Measurements from ENCODE around the gene FBXW7. TPM values are rescaled to one million over a fixed set of nuclear protein-coding genes. Genes with fewer than 3 reads are reported as not detected.
A peak's percentile ranks its signal among the peaks of the same experiment; 100 is the strongest.

The FBXW7 gene
- total RNA-seq, 3 donors from 2014 or later (not counting 1 experiment from before 2014, with no cell fraction given), result 172 to 202 (median 175) TPM

- H3K4me1 Mint-ChIP-seq, result peaks cover 67 to 81% of the 10 kb centered on the region in 2 donors
- H3K36me3 ChIP-seq (ENCODE audit: control insufficient read depth, insufficient read depth, low read length), result peaks cover 4% of the 10 kb centered on the region
- peak overlapping the region; percentile 68 to 87 for H3K27ac Mint-ChIP-seq
- intact Hi-C loops (cut with micrococcal nuclease), result no loop called here
- 58% methylated on average over 1 of the region's 3 CpGs for WGBS (ENCODE audit: insufficient coverage)
- ATAC-seq (peak; percentile 89 to 95 (median 90)), DNase-seq (peak in 1 of 2 donors; percentile 38)
- no peaks in the 10 kb centered on the region for H3K9me3 Mint-ChIP-seq
- TF ChIP-seq, protein P1, sequence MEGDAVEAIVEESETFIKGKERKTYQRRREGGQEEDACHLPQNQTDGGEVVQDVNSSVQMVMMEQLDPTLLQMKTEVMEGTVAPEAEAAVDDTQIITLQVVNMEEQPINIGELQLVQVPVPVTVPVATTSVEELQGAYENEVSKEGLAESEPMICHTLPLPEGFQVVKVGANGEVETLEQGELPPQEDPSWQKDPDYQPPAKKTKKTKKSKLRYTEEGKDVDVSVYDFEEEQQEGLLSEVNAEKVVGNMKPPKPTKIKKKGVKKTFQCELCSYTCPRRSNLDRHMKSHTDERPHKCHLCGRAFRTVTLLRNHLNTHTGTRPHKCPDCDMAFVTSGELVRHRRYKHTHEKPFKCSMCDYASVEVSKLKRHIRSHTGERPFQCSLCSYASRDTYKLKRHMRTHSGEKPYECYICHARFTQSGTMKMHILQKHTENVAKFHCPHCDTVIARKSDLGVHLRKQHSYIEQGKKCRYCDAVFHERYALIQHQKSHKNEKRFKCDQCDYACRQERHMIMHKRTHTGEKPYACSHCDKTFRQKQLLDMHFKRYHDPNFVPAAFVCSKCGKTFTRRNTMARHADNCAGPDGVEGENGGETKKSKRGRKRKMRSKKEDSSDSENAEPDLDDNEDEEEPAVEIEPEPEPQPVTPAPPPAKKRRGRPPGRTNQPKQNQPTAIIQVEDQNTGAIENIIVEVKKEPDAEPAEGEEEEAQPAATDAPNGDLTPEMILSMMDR (IDR thresholded peaks at IDR 0.05), result no peak
- no peaks in the 10 kb centered on the region for H3K36me3 Mint-ChIP-seq
- peaks cover 3% of the 10 kb centered on the region for H3K4me1 ChIP-seq (ENCODE audit: control insufficient read depth, insufficient read depth, low read length)
- no peak overlapping the region for H3K27ac ChIP-seq (ENCODE audit: low read length)
- H3K27me3 Mint-ChIP-seq (ENCODE audit: low read depth in 2 of 2), result no peaks in the 10 kb centered on the region
- no peaks in the 10 kb centered on the region for H3K9me3 ChIP-seq (ENCODE audit: control insufficient read depth, insufficient read depth, low read length)
- no peak overlapping the region for H3K4me3 ChIP-seq (ENCODE audit: low read length)
- H3K4me3 Mint-ChIP-seq, result peak overlapping the region; percentile 84
- no peaks in the 10 kb centered on the region for H3K27me3 ChIP-seq (ENCODE audit: control insufficient read depth, insufficient read depth, low read length)
Observed at GRCh38 chr4:152524427-152524826, 11.5 kb downstream of the FBXW7 start.

DNA sequence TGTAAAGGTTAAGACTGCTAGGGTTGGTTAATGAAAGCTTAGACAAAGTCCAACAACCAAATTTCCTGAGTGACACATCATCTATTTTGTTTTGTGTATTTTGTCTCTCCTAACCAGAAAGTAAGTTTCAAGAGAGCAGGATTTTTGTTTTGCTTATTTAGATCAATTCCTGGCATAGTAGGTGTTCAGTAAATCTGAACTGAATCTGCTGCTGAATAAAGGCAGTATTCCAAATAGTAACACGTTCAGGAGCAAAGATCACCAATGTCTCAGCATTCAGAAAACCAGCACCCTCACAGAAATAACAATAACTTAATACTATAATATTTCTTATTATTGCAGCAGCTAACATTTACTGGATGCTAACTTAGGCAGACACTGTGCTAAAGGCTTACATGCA lies 12.2 kb downstream of the FBXW7 start:
- H3K27me3 ChIP-seq (ENCODE audit: control insufficient read depth, insufficient read depth, low read length), result no peaks in the 10 kb centered on the region
- H3K4me3 Mint-ChIP-seq, result peak overlapping the region; percentile 84
- no peak for DNase-seq
- H3K4me1 ChIP-seq (ENCODE audit: control insufficient read depth, insufficient read depth, low read length), result peaks cover 3% of the 10 kb centered on the region
- TF ChIP-seq, protein P1 (IDR thresholded peaks at IDR 0.05), result no peak
- intact Hi-C loops (cut with micrococcal nuclease), result loop anchor here (2.0 kb wide), 1 partner anchor 13 kb away; the partner anchor contains the start of gene FBXW7
- H3K36me3 ChIP-seq (ENCODE audit: control insufficient read depth, insufficient read depth, low read length), result peaks cover 2% of the 10 kb centered on the region
- ATAC-seq, result peak in 2 of 3 donors; percentile 6 to 8
- H3K9me3 ChIP-seq (ENCODE audit: control insufficient read depth, insufficient read depth, low read length), result no peaks in the 10 kb centered on the region
- H3K4me3 ChIP-seq (ENCODE audit: low read length), result no peak overlapping the region
- H3K9me3 Mint-ChIP-seq, result no peaks in the 10 kb centered on the region
- 78% methylated on average over 1 of the region's 1 CpG for WGBS (ENCODE audit: insufficient coverage)
- H3K27ac ChIP-seq (ENCODE audit: low read length), result no peak overlapping the region
- peak overlapping the region; percentile 68 to 87 for H3K27ac Mint-ChIP-seq
- peaks cover 69 to 82% of the 10 kb centered on the region in 2 donors for H3K4me1 Mint-ChIP-seq
- no peaks in the 10 kb centered on the region for H3K27me3 Mint-ChIP-seq (ENCODE audit: low read depth in 2 of 2)
- H3K36me3 Mint-ChIP-seq, result no peaks in the 10 kb centered on the region

GRCh38 chr4:152522754-152523153 lies 13.1 kb downstream of the FBXW7 start:
- TF ChIP-seq, protein P1 (IDR thresholded peaks at IDR 0.05), result no peak
- Mint-ChIP-seq H3K4me3 (peak overlapping the region; percentile 67), H3K27me3 (ENCODE audit: low read depth in 2 of 2) (no peaks in the 10 kb centered on the region), H3K4me1 (peaks cover 69 to 74% of the 10 kb centered on the region in 2 donors), H3K9me3 (no peaks in the 10 kb centered on the region), H3K27ac (peak overlapping the region; percentile 56 to 68), H3K36me3 (no peaks in the 10 kb centered on the region)
- 100% methylated on average over 1 of the region's 2 CpGs for WGBS (ENCODE audit: insufficient coverage)
- Histone ChIP-seq H3K36me3 (ENCODE audit: control insufficient read depth, insufficient read depth, low read length) (peaks cover 2% of the 10 kb centered on the region), H3K4me1 (ENCODE audit: control insufficient read depth, insufficient read depth, low read length) (peaks cover 3% of the 10 kb centered on the region), H3K9me3 (ENCODE audit: control insufficient read depth, insufficient read depth, low read length) (no peaks in the 10 kb centered on the region), H3K4me3 (ENCODE audit: low read length) (no peak overlapping the region), H3K27me3 (ENCODE audit: control insufficient read depth, insufficient read depth, low read length) (no peaks in the 10 kb centered on the region), H3K27ac (ENCODE audit: low read length) (no peak overlapping the region)
- intact Hi-C loops (cut with micrococcal nuclease), result loop anchor here (2.0 kb wide), 1 partner anchor 14 kb away; the partner anchor contains the start of gene FBXW7
- no peak for DNase-seq
- no peak for ATAC-seq

DNA sequence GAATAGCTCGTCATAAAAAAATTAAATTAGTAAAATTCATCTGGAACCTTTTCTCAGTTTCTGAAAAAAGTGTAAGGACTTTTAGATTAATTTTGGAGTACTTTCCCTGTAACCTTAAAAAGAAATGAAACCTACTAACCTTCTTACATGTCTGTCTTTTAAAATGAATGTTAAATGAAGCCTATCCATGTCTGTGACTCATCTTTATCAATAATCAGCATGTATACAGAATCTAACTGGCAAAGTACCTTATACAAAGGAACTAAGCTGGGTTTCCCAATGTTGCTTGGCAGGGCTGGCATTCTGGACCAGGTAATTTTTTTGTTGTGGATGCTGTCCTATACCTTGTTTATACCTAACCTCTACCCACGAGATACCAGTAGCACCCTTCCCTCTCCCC lies 13.6 kb downstream of the FBXW7 start:
- ATAC-seq (no peak), DNase-seq (no peak)
- no peak overlapping the region for H3K4me3 ChIP-seq (ENCODE audit: low read length)
- TF ChIP-seq, protein P1 (IDR thresholded peaks at IDR 0.05), result no peak
- Mint-ChIP-seq H3K9me3 (no peaks in the 10 kb centered on the region), H3K27me3 (ENCODE audit: low read depth in 2 of 2) (no peaks in the 10 kb centered on the region), H3K36me3 (no peaks in the 10 kb centered on the region), H3K27ac (peak overlapping the region in 1 of 2 donors; percentile 56), H3K4me1 (peaks cover 68 to 69% of the 10 kb centered on the region in 2 donors), H3K4me3 (peak overlapping the region; percentile 28)
- intact Hi-C loops (cut with micrococcal nuclease), result loop anchor here (2.0 kb wide), 1 partner anchor 15 kb away; the partner anchor contains the start of gene FBXW7
- no peaks in the 10 kb centered on the region for H3K9me3 ChIP-seq (ENCODE audit: control insufficient read depth, insufficient read depth, low read length)
- peaks cover 3% of the 10 kb centered on the region for H3K4me1 ChIP-seq (ENCODE audit: control insufficient read depth, insufficient read depth, low read length)
- H3K27me3 ChIP-seq (ENCODE audit: control insufficient read depth, insufficient read depth, low read length), result no peaks in the 10 kb centered on the region
- H3K27ac ChIP-seq (ENCODE audit: low read length), result no peak overlapping the region
- H3K36me3 ChIP-seq (ENCODE audit: control insufficient read depth, insufficient read depth, low read length), result peaks cover 2% of the 10 kb centered on the region
- 89% methylated on average over 1 of the region's 2 CpGs for WGBS (ENCODE audit: insufficient coverage)
